GM18502 (cell line): ENCODE results near the gene DNAJC3.
"Not testable (repeated sequence)": the region's sequence is repeated elsewhere in the genome, so short reads cannot be mapped to it uniquely, and the experiment has no call there.

Source experiments
- ATAC-seq: cut with Tn5 transposase; IDR thresholded peaks from one replicate; pipeline ENCODE4 v1.9.1; 2021; ENCODE audit warnings: mild to moderate bottlenecking; ENCODE audit not compliant: unreplicated experiment, poor library complexity

The DNAJC3 gene

DNA sequence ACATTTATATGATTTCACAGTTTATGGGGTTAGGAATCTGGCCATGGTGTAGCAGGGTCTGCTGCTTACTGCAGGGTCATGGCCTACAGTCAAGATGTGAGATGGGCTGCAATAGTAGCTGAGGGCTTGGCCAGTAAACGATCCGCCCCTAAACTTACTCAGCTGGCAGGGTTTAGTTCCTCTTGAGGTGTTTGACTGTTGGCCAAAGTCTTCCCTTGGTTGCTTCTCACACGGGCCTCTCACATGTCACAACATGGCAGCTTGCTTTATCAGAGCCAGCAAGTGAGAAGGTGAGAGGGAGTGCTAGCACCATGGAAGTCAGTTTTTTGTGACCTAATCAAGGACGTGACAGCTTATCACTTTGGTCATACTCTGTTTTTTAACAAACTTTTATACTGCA lies 77.1 kb downstream of the DNAJC3 start:
- ATAC-seq: no peak

- no peak for ATAC-seq
Measured at GRCh38 chr13:95756072-95756471, 79.1 kb downstream of the DNAJC3 start.

DNA sequence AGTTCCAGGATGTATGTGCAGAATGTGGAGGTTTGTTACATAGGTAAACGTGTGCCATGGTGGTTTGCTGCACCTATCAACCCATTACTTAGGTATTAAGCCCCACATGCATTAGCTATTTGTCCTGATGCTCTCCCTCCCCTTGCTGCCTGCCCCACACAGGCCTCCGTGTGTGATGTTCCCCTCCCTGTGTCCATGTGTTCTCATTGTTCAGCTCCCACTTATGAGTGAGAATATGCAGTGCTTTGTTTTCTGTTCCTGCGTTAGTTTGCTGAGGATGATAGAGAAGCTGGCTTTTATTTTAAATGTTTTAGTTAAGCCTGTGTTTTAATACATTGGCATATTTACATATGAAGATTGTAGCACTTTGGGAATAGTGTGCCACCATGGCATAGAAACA lies 85.7 kb downstream of the DNAJC3 start:
- not testable (repeated sequence) for ATAC-seq

GRCh38 chr13:95763601-95764000 lies 86.7 kb downstream of the DNAJC3 start:
- no peak for ATAC-seq

- no peak for ATAC-seq
Measured at GRCh38 chr13:95771905-95772304, 95.0 kb downstream of the DNAJC3 start.

GRCh38 chr13:95779522-95779921 lies 102.6 kb downstream of the DNAJC3 start:
- ATAC-seq: no peak

DNA sequence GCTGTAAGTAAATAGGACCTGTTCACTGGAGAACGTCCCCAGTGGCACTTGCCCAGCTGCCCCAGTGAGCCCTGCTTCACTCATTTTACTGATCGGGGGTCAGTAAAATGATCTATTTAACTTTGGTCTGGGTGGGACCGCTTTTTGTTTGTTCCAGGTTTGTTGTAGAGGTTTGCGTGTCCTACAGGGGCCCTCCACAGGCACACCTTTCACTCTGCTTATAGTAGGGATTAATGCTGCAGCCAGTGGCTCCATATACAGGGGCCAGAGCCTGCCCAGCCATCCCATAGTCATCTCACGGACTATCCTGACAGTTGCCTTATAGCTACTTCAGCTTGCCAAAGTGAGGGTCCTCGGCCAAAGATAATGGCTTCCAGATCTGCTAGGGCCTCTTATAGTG lies 104.1 kb downstream of the DNAJC3 start:
- ATAC-seq: no peak

GRCh38 chr13:95781940-95782339 lies 105.0 kb downstream of the DNAJC3 start:
- not testable (repeated sequence) for ATAC-seq

GRCh38 chr13:95783747-95784146 lies 106.8 kb downstream of the DNAJC3 start:
- ATAC-seq: no peak

GRCh38 chr13:95784161-95784899 lies 107.4 kb downstream of the DNAJC3 start:
- ATAC-seq: no peak

DNA sequence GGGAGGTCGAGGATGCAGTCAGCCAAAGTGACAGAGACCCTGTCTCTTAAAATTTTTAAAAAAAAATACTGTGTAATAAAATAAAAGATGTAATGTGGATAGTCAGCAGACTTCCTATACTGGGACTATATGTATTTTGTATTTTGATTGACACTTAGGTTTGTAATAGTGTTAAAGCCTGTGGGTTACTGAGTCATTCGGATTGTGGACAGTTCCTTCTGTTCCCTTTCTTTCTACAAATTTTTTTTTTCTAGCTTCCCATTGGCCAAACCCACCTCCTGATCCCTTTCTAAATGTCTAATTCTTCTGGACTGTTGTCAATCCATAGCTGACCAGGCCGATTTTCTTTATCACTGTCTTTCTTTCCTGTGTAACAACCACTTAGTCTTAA lies 108.0 kb downstream of the DNAJC3 start:
- no peak for ATAC-seq

DNA sequence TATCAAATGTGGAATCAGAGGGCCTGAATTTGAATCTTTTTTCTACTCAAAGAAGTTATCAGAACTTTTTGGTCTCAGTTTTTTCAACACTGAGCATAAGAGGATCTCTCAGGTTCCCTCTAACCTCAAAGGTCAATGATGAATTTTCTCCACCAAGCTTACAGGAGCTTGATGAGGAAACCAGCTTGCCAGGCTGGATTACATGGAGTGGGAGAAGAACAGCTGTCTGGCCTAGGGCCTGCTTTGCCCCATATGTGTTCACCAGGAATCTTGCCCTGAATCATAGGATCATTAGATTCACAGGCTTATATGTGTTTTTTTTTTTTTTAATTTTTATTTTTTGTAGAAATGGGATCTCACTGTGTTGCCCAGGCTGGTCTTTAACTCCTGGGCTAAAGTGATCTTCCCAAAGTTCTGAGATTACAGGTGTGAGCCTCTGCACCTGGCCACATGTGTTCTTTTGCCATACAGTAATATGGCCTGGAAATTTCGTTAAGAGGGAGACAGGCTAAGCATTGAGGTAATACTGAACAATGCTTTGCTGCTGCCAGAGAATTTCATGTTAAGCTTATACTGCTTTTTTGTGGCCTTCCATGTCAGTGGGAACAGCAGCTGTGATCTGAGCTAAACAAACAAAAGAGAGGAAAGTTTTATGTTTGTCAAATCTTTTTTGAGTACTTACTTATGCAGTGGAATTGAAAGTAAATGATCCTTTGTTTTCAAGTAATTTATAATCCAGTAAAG lies 110.6 kb downstream of the DNAJC3 start:
- ATAC-seq: no peak

DNA sequence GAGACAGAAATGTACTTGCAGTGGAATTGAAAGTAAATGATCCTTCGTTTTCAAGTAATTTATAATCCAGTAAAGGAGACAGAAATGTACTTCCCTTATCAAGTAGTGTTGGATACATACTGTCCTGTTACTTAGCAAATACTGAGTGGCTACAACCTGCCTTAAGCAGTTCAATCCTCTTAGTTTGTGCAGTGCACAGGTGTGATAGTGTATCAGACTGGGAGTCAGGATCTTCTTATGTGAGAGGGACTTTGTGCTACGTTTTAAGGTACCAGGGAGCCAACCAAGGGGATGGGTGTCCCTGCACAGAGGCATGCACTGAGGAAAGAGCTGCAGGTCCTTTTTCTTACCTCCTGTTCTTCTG lies 111.1 kb downstream of the DNAJC3 start:
- no peak for ATAC-seq

DNA sequence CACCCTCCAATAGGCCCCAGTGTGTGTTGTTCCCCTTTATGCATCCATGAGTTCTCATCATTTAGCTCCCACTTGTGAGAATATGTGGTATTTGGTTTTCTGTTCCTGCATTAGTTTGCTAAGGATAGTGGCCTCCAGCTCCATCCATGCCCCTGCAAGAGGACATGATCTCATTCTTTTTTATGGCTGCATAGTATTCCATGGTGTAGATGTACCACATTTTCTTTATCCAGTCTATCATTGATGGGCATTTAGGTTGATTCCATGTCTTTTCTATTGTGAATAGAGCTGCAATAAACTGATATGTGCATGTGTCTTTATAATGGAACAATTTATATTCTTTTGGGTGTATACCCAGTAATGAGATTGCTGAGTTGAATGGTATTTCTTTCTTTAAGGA lies 112.4 kb downstream of the DNAJC3 start:
- not testable (repeated sequence) for ATAC-seq

GRCh38 chr13:95791084-95791722 lies 114.3 kb downstream of the DNAJC3 start:
- ATAC-seq: no peak

GRCh38 chr13:95793018-95793555 lies 116.1 kb downstream of the DNAJC3 start:
- no peak for ATAC-seq

DNA sequence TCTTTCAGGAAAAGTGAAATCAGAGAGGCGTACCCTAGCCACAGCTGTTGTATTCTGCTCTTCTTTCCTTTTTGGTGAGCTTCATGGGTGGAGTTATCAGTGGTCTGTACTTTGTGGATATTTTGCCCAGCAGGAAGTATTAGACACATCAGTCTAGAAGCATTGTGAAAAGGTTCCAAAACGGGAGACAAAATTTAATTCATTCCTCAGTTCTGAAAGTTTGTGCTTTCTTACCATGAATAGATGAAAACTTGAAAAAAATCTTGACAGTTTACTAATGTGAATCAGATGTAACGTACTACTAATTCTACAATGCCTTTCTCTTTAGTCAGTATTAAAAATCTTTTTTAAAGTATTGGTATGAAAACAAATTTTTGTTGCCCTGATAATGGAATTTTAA lies 116.8 kb downstream of the DNAJC3 start:
- no peak for ATAC-seq

GRCh38 chr13:95797016-95797415 lies 120.1 kb downstream of the DNAJC3 start:
- no peak for ATAC-seq

DNA sequence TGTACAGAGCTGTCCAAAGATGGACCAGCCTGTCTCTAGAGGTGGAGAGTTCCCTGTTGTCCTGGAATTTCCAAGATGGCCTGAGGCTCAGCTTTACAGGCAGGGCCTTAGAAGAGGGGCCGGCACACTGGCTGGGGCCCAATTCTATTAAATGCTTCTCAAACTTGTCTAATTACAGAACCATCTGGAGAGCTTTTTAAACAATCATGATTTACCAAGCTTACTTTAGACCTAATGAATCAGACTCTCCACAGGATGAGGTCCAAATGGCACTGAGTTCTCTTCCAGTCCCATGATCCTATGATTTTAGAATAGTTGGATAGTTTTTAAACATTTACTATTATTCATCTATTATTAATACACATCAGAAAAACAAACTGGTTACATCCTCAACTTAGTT lies 123.5 kb downstream of the DNAJC3 start:
- ATAC-seq: no peak

DNA sequence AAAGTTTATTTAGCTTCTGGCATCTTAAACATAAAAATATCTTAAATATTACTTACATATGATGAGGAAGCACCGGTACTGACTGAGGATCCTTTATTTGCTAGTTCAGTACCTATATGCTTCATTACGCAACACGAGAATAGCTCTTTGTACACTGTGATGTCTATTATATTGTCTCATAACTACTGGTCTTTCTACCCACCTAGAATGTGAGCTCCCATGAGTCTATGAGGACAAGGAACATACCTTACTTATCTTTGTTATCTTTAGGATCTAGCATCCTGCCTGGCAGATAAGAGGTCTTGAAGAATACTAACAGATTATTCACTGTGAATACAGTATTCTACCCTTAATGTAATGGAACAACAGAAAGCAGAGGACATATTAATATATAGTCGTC lies 124.9 kb downstream of the DNAJC3 start:
- ATAC-seq: no peak

DNA sequence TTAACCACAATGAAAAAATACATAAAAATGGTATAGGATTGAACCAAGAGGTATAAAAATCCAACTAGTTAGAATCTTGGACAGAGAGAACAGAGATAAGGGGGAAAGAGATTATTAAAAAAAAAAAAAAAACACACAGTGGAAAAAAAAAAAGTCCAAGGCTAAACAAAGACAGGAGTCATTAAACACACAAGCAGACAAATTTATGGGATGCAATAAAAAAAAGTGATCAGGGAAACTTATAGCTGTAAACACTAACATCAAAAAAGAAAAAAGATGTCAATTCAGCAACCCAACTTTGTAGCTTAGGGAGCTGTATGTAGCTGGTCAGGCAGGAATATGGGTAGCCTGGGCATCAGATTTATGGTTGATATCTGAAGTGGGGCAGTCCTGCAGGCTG lies 129.0 kb downstream of the DNAJC3 start:
- ATAC-seq: no peak
